K562 (cell line): ENCODE measurements around the gene SLX4IP. TPM values are rescaled to one million over a fixed set of nuclear protein-coding genes. Genes with fewer than 3 reads are reported as not detected.

Experiments
- ATAC-seq: fragments of 200-7000 bp; cut with Tn5 transposase; 3 replicates; pipeline ENCODE4 v1.9.1; 2020; ENCODE audit warnings: moderate library complexity
- BruUV-seq: library from RNA; stranded (reverse); fragments of 400-500 nt; replicated peaks from 2 replicates; lab custom pipeline; 2021; lab: Mats Ljungman, UMichigan
- CTCF ChIA-PET: fragments of 300-600 bp; formaldehyde crosslinking; extraction: SDS; loops from one replicate; lab custom pipeline; 2021; ENCODE audit warnings: low intra/inter-chr PET ratio; lab: Yijun Ruan, JAX
- POLR2A ChIA-PET: fragments of 300-600, 350-650 bp; sonication (Branson Sonifier 250); formaldehyde crosslinking; extraction: SDS; loops from one replicate; lab custom pipeline; 2021; ENCODE audit warnings: antibody characterized with exemption, inconsistent platforms; lab: Yijun Ruan, JAX
- DNase-seq, 4 experiments: peaks; one replicate each; pipeline versions ENCODE4 v3.0.0 to v3.0.0-alpha.2; 2011 to 2018; ENCODE audit warnings: low spot score in 3 of 4, mixed read lengths in 3 of 4; ENCODE audit errors: extremely low read depth in 1 of 4
- FAIRE-seq: peaks from 2 replicates; lab custom pipeline; 2011; peaks lifted over from hg19 to GRCh38; lab: Jason Lieb, UNC
- H2AFZ ChIP-seq: 2 replicates; pipeline ENCODE4 v1.6.0; 2011; ENCODE audit warnings: low read depth, low read length, control low read depth, inconsistent platforms
- H3K27ac ChIP-seq: fragments of 200-600 bp; 3 replicates; pipeline ENCODE4 v1.8.0; 2011; ENCODE audit warnings: low read depth, mild to moderate bottlenecking, control low read depth, inconsistent platforms, low read length, moderate library complexity, mixed read lengths; ENCODE audit errors: extremely low read depth
- H3K27me3 ChIP-seq, 2 experiments: fragments of 300-600 bp in 1 of 2; 2 replicates in 1 of 2; 3 replicates in 1 of 2; pipeline versions ENCODE4 v1.6.0 to v1.8.0; 2011; ENCODE audit warnings: inconsistent platforms in 2 of 2, low read length in 2 of 2, mild to moderate bottlenecking in 1 of 2, mixed read lengths in 1 of 2, moderate library complexity in 1 of 2; ENCODE audit not compliant: control insufficient read depth in 2 of 2, insufficient read depth in 2 of 2
- H3K36me3 ChIP-seq: fragments of 300-600 bp; 3 replicates; pipeline ENCODE4 v1.8.0; 2011; ENCODE audit warnings: mild to moderate bottlenecking, low read length, inconsistent platforms; ENCODE audit not compliant: control insufficient read depth, insufficient read depth
- H3K4me1 ChIP-seq, 2 experiments: fragments of 200-600 bp in 1 of 2; replicated peaks in 1 of 2; 2 replicates in 1 of 2; 3 replicates in 1 of 2; pipeline versions ENCODE4 v1.5.1 to v1.8.0; 2011; ENCODE audit warnings: inconsistent platforms in 2 of 2, low read length in 2 of 2, mild to moderate bottlenecking in 1 of 2, mixed read lengths in 1 of 2, moderate library complexity in 1 of 2; ENCODE audit not compliant: control insufficient read depth in 2 of 2, insufficient read depth in 2 of 2
- H3K4me2 ChIP-seq: 2 replicates; pipeline ENCODE4 v1.6.1; 2011; ENCODE audit warnings: low read length, control low read depth, inconsistent platforms, mixed read lengths; ENCODE audit not compliant: insufficient read depth
- H3K4me3 ChIP-seq: fragments of 200-600 bp; sonication (generic), shearing (Covaris generic); 2 replicates; pipeline ENCODE4 v1.5.1; 2016; ENCODE audit warnings: control low read depth, inconsistent platforms
- H3K79me2 ChIP-seq: fragments of 200-600 bp; 3 replicates; pipeline ENCODE4 v1.8.0; 2011; ENCODE audit warnings: low read length, inconsistent platforms; ENCODE audit not compliant: control insufficient read depth, insufficient read depth
- H3K9ac ChIP-seq, 2 experiments: 2 replicates each; pipeline versions ENCODE4 v1.6.0 to v1.6.1; 2011; ENCODE audit warnings: low read depth in 2 of 2, low read length in 2 of 2, control low read depth in 1 of 2, inconsistent platforms in 1 of 2, mild to moderate bottlenecking in 1 of 2, mixed read lengths in 1 of 2; ENCODE audit not compliant: insufficient read depth in 1 of 2
- H3K9me1 ChIP-seq: one replicate; pipeline ENCODE4 v1.6.0; 2011; ENCODE audit warnings: inconsistent platforms, mild to moderate bottlenecking, low read length, moderate library complexity; ENCODE audit not compliant: control insufficient read depth, insufficient read depth
- H3K9me3 ChIP-seq: replicated peaks from 2 replicates; pipeline ENCODE4 v1.5.1; 2011; ENCODE audit warnings: low read depth, low read length, inconsistent platforms; ENCODE audit not compliant: control insufficient read depth, insufficient read depth
- H4K20me1 ChIP-seq: replicated peaks from 2 replicates; pipeline ENCODE4 v1.6.1; 2011; ENCODE audit warnings: low read length, inconsistent platforms, mixed read lengths; ENCODE audit not compliant: control insufficient read depth, insufficient read depth
- BCL6 ChIP-seq: fragments of 250-450 bp; sonication (Bioruptor Pico); IDR thresholded peaks from 2 replicates; pipeline ENCODE4 v1.4.0; 2020
- CBX8 ChIP-seq: fragments of 200-600 bp; sonication (generic); IDR thresholded peaks from 2 replicates; pipeline ENCODE4 v1.6.1; 2012; ENCODE audit warnings: borderline replicate concordance, mixed run types, low read depth, mild to moderate bottlenecking, moderate library complexity, mixed read lengths, low read length, control low read depth, inconsistent platforms; ENCODE audit not compliant: poor library complexity, severe bottlenecking; ENCODE audit errors: extremely low read depth
- CREBBP ChIP-seq: IDR thresholded peaks from one replicate; pipeline ENCODE4 v1.6.1; 2012; ENCODE audit warnings: low read depth, mild to moderate bottlenecking, control low read depth, inconsistent platforms, low read length
- ERF ChIP-seq: fragments of 450-650 bp; formaldehyde crosslinking; IDR thresholded peaks from 2 replicates; pipeline ENCODE4 v1.4.0; 2020; ENCODE audit warnings: mild to moderate bottlenecking, mixed read lengths
- JUNB ChIP-seq: fragments of 450-650 bp; formaldehyde crosslinking; conservative IDR thresholded peaks from 2 replicates; pipeline ENCODE4 v1.4.0; 2020; ENCODE audit warnings: mild to moderate bottlenecking
- KAT8 ChIP-seq: fragments of 450-650 bp; IDR thresholded peaks from 2 replicates; pipeline ENCODE4 v1.6.1; 2016; ENCODE audit warnings: low read depth, mild to moderate bottlenecking
- KDM5B ChIP-seq: fragments of 200-600 bp; sonication (generic); IDR thresholded peaks from 2 replicates; pipeline ENCODE4 v1.6.1; 2012; ENCODE audit warnings: low read depth, mild to moderate bottlenecking, moderate library complexity, low read length, control low read depth, inconsistent platforms; ENCODE audit not compliant: insufficient replicate concordance
- MEF2A ChIP-seq: IDR thresholded peaks from 2 replicates; pipeline ENCODE4 v1.6.1; 2011; ENCODE audit warnings: low read depth, mild to moderate bottlenecking, low read length, moderate library complexity; ENCODE audit not compliant: control insufficient read depth
- NUFIP1 ChIP-seq: fragments of 450-650 bp; IDR thresholded peaks from 2 replicates; pipeline ENCODE4 v1.6.1; 2018; ENCODE audit not compliant: partially characterized antibody
- RUNX1 ChIP-seq: sonication (generic); IDR thresholded peaks from 2 replicates; pipeline ENCODE4 v1.6.1; 2016; ENCODE audit warnings: antibody characterized with exemption, low read depth
- SIN3A ChIP-seq, 2 experiments: fragments of 150-350 bp in 1 of 2; IDR thresholded peaks; 2 replicates each; pipeline ENCODE4 v1.6.1; 2011 to 2016; ENCODE audit warnings: borderline replicate concordance in 2 of 2, low read depth in 2 of 2, low read length in 2 of 2, mild to moderate bottlenecking in 2 of 2, moderate library complexity in 2 of 2; ENCODE audit not compliant: control insufficient read depth in 1 of 2
- SLC30A9 ChIP-seq: fragments of 250-450 bp; sonication (Bioruptor Pico); IDR thresholded peaks from 2 replicates; pipeline ENCODE4 v1.8.0; 2022; ENCODE audit warnings: mild to moderate bottlenecking, moderate library complexity
- SMARCE1 ChIP-seq: fragments of 450-650 bp; IDR thresholded peaks from 2 replicates; pipeline ENCODE4 v1.7.1; 2016; ENCODE audit warnings: mild to moderate bottlenecking
- STAT5B ChIP-seq: fragments of 250-450 bp; sonication (Bioruptor Pico); IDR thresholded peaks from 2 replicates; pipeline ENCODE4 v1.8.0; 2021; ENCODE audit warnings: mild to moderate bottlenecking, inconsistent platforms
- ZNF263 ChIP-seq: sonication (generic); formaldehyde crosslinking; IDR thresholded peaks from 2 replicates; pipeline ENCODE4 v1.8.0; 2022; ENCODE audit warnings: mild to moderate bottlenecking, missing genetic modification reagents, borderline replicate concordance
- ZNF3 ChIP-seq: fragments of 250-450 bp; sonication (Bioruptor Pico); IDR thresholded peaks from 2 replicates; pipeline ENCODE4 v1.5.0; 2021; ENCODE audit warnings: mild to moderate bottlenecking, moderate library complexity
- WGBS: fragments of 100-300 bp; shearing (Covaris generic); methylation state at CpG from one replicate; pipeline ENCODE4 v1.1.6; 2016; ENCODE audit warnings: low coverage, mixed read lengths; ENCODE audit not compliant: insufficient coverage; ENCODE audit errors: missing lambda C conversion rate; 5-methylcytosine and 5-hydroxymethylcytosine counted together
- in situ Hi-C: fragments of 300-500 bp; cut with MboI; formaldehyde crosslinking; loops from 4 replicates; pipeline ENCODE4 v1.15.0; 2018; ENCODE audit warnings: inconsistent platforms, mixed read lengths
- intact Hi-C: fragments of 100-400 bp; cut with micrococcal nuclease; formaldehyde crosslinking; loops from 2 replicates; pipeline ENCODE4 v1.14.2; 2022
- polyA plus RNA-seq, 8 experiments: library from polyadenylated mRNA; depleted of rRNA in 4 of 8; stranded (reverse) in 5 of 8; unstranded in 3 of 8; fragments of >200 nt; fragmentation: Nextera tagmentation in 2 of 8; fragmentation: Illumina TruSeq in 1 of 8; extraction: Ambion mirVana in 2 of 8; extraction: Trizol in 1 of 8; gene quantifications; 2 replicates each; pipeline versions ENCODE4 v1.2.1 to v1.2.3, GENCODE V29; 2011 to 2014; ENCODE audit warnings: inconsistent platforms in 1 of 8, missing spikeins in 1 of 8
- total RNA-seq, 7 experiments: library from RNA; depleted of rRNA in 6 of 7; stranded (reverse); fragments of >200 nt in 6 of 7; fragmentation: Illumina TruSeq in 2 of 7; extraction: Trizol in 2 of 7; gene quantifications; 2 replicates each; pipeline versions ENCODE4 v1.2.1 to v1.2.3, GENCODE V29; 2011 to 2021; ENCODE audit warnings: low replicate concordance in 1 of 7
- TF ChIP-seq, protein P1 (sequence below): fragments of 250-450 bp; sonication (Bioruptor Pico); IDR thresholded peaks from 2 replicates; pipeline ENCODE4 v1.9.0; 2021; ENCODE audit warnings: mild to moderate bottlenecking
- TF ChIP-seq, protein P2 (sequence below): sonication (generic); formaldehyde crosslinking; IDR thresholded peaks from 2 replicates; pipeline ENCODE4 v1.8.1; 2023; ENCODE audit warnings: mild to moderate bottlenecking, missing genetic modification reagents
- TF ChIP-seq, protein P3 (sequence below): sonication (generic); formaldehyde crosslinking; IDR thresholded peaks from 2 replicates; pipeline ENCODE4 v1.8.0; 2022; ENCODE audit warnings: mild to moderate bottlenecking, missing genetic modification reagents
- TF ChIP-seq, protein P4 (sequence below): sonication (generic); formaldehyde crosslinking; IDR thresholded peaks from 2 replicates; pipeline ENCODE4 v1.8.0; 2022; ENCODE audit warnings: mild to moderate bottlenecking, missing genetic modification reagents

Gene SLX4IP
- total and polyA plus RNA-seq, 9 of the 15 experiments (the other 6 are each of a cell fraction or from before 2014, with no cell fraction given): 1.5 to 5.9 (median 3.5) TPM

DNA sequence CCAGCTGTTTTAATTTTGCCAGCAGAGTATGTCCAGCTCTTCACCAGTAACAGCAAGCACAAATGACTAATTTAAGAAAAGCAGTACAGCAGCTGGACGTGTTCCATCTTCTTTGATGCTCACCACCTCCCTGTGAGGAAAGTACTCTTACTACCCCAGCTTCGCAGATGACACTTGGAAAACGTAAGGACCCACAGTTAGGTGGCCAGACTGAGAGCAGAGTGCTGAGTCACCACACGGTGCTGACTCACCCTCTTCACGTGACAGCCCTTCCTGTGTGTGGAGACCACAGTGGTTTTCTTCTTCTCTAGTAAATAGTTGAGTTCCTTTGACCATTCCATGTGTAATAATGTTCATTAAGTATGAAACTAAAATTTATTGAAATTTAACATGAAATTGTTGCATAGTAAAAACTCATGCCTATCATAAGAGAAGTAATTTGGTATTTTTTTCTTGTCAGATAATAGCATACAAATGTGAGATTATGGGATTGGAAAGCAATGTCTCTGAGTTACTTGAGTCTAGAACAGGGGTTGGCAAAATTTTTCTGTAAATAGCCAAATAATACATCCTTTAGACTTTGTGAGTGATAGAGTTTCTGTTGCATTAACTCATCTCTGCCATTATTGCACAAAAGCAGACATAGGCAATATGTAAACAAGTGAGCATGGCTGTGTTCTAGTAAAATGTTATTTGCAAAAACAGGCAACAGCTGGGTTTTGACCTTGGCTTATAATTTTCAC, 76.6 kb downstream of the SLX4IP start:
- Histone ChIP-seq H3K9me1 (no peaks in the 10 kb centered on the region), H4K20me1 (no peaks in the 10 kb centered on the region), H3K4me1 (peaks cover 11 to 35% of the 10 kb centered on the region in 2 experiments; a peak in 4 of 5 replicates), H3K9ac (peak overlapping the region in 1 of 2 experiments; percentile 66; a peak in 2 of 4 replicates), H3K4me3 (no peak overlapping the region), H3K27me3 (no peaks in the 10 kb centered on the region), H2AFZ (peak overlapping the region; percentile 71), H3K79me2 (peaks cover 22% of the 10 kb centered on the region; the same call in 2 of the 3 replicates), H3K4me2 (peak overlapping the region; percentile 74), H3K36me3 (no peaks in the 10 kb centered on the region), H3K9me3 (no peaks in the 10 kb centered on the region), H3K27ac (peak overlapping the region; percentile 96)
- peak; percentile 94 for FAIRE-seq
- POLR2A ChIA-PET: interaction anchor here (0.6 to 1.0 kb wide), 4 partner anchors 12 to 89 kb away, joined by 3 to 4 read pairs (median 3); partner anchors contain the start of genes MKKS and SLX4IP
- in situ Hi-C loops: no loop called here
- ATAC-seq: peak; percentile 97
- DNase-seq: peak; percentile 75 to 93 (median 77)
- CTCF ChIA-PET: no interaction called here
- no TSS peak for BruUV-seq
- intact Hi-C loops: no loop called here
- 0% methylated on average over 5 of the region's 5 CpGs for WGBS
- TF ChIP-seq JUNB (CRISPR knock-in tag): peak; percentile 94
- TF ChIP-seq STAT5B (CRISPR knock-in tag): no peak
- TF ChIP-seq, protein P1, sequence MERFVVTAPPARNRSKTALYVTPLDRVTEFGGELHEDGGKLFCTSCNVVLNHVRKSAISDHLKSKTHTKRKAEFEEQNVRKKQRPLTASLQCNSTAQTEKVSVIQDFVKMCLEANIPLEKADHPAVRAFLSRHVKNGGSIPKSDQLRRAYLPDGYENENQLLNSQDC: no peak
- TF ChIP-seq, protein P2, sequence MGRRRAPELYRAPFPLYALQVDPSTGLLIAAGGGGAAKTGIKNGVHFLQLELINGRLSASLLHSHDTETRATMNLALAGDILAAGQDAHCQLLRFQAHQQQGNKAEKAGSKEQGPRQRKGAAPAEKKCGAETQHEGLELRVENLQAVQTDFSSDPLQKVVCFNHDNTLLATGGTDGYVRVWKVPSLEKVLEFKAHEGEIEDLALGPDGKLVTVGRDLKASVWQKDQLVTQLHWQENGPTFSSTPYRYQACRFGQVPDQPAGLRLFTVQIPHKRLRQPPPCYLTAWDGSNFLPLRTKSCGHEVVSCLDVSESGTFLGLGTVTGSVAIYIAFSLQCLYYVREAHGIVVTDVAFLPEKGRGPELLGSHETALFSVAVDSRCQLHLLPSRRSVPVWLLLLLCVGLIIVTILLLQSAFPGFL (CRISPR knock-in tag): no peak
- TF ChIP-seq RUNX1: no peak
- TF ChIP-seq SMARCE1: peak; percentile 92
- TF ChIP-seq NUFIP1: no peak
- TF ChIP-seq ERF: no peak
- TF ChIP-seq ZNF3 (CRISPR knock-in tag): no peak
- no peak for TF ChIP-seq KAT8
- TF ChIP-seq, protein P3, sequence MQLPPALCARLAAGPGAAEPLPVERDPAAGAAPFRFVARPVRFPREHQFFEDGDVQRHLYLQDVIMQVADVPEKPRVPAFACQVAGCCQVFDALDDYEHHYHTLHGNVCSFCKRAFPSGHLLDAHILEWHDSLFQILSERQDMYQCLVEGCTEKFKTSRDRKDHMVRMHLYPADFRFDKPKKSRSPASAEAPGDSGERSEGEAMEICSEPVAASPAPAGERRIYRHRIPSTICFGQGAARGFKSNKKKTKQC (CRISPR knock-in tag): no peak
- TF ChIP-seq BCL6 (CRISPR knock-in tag): no peak
- TF ChIP-seq SLC30A9 (CRISPR knock-in tag): no peak
- TF ChIP-seq CBX8: no peak
- TF ChIP-seq CREBBP: no peak
- TF ChIP-seq, protein P4, sequence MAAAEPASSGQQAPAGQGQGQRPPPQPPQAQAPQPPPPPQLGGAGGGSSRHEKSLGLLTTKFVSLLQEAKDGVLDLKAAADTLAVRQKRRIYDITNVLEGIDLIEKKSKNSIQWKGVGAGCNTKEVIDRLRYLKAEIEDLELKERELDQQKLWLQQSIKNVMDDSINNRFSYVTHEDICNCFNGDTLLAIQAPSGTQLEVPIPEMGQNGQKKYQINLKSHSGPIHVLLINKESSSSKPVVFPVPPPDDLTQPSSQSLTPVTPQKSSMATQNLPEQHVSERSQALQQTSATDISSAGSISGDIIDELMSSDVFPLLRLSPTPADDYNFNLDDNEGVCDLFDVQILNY (CRISPR knock-in tag): no peak
- TF ChIP-seq MEF2A: no peak
- TF ChIP-seq KDM5B: no peak
- no peak for TF ChIP-seq ZNF263 (CRISPR knock-in tag)
- no peak for TF ChIP-seq SIN3A (IDR thresholded peaks at IDR 0.05; ENCODE audit: borderline replicate concordance in 2 of 2, control insufficient read depth in 1 of 2, low read depth in 2 of 2, low read length in 2 of 2)
